GM18867 (cell line): Measurements from ENCODE around the gene NRXN3.

Experiments
- ATAC-seq: cut with Tn5 transposase; IDR thresholded peaks from one replicate; pipeline ENCODE4 v1.9.1; 2021; ENCODE audit warnings: mild to moderate bottlenecking, moderate library complexity; ENCODE audit not compliant: unreplicated experiment

The NRXN3 gene

GRCh38 chr14:79543967-79544697 is 1374.0 kb downstream of the NRXN3 start:
- no peak for ATAC-seq

GRCh38 chr14:79544698-79545070 is 1374.5 kb downstream of the NRXN3 start:
- ATAC-seq, result no peak

- ATAC-seq, result no peak
Observed at GRCh38 chr14:79548836-79549235, 1378.7 kb downstream of the NRXN3 start.

- no peak for ATAC-seq
Observed at GRCh38 chr14:79549515-79549914, 1379.3 kb downstream of the NRXN3 start.

GRCh38 chr14:79551523-79551922 is 1381.3 kb downstream of the NRXN3 start:
- ATAC-seq, result no peak

- no peak for ATAC-seq
Observed at GRCh38 chr14:79552778-79553177, 1382.6 kb downstream of the NRXN3 start.

- ATAC-seq, result no peak
Observed at GRCh38 chr14:79554816-79555215, 1384.6 kb downstream of the NRXN3 start.

GRCh38 chr14:79555429-79555828 is 1385.3 kb downstream of the NRXN3 start:
- no peak for ATAC-seq

GRCh38 chr14:79557309-79557708 is 1387.1 kb downstream of the NRXN3 start:
- ATAC-seq, result no peak

GRCh38 chr14:79562185-79562584 is 1392.0 kb downstream of the NRXN3 start:
- ATAC-seq, result no peak

- ATAC-seq, result no peak
Observed at GRCh38 chr14:79564371-79564770, 1394.2 kb downstream of the NRXN3 start.

GRCh38 chr14:79567306-79567705 is 1397.1 kb downstream of the NRXN3 start:
- no peak for ATAC-seq

GRCh38 chr14:79568594-79568993 is 1398.4 kb downstream of the NRXN3 start:
- no peak for ATAC-seq

- no peak for ATAC-seq
Observed at GRCh38 chr14:79569072-79569471, 1398.9 kb downstream of the NRXN3 start.

- ATAC-seq, result no peak
Observed at GRCh38 chr14:79570648-79571047, 1400.5 kb downstream of the NRXN3 start.

GRCh38 chr14:79571366-79571765 is 1401.2 kb downstream of the NRXN3 start:
- ATAC-seq, result no peak

GRCh38 chr14:79573486-79573885 is 1403.3 kb downstream of the NRXN3 start:
- no peak for ATAC-seq

- ATAC-seq, result no peak
Observed at GRCh38 chr14:79575032-79575431, 1404.9 kb downstream of the NRXN3 start.

GRCh38 chr14:79576424-79576823 is 1406.3 kb downstream of the NRXN3 start:
- ATAC-seq, result no peak

- ATAC-seq, result no peak
Observed at GRCh38 chr14:79578470-79578869, 1408.3 kb downstream of the NRXN3 start.

GRCh38 chr14:79580414-79580813 is 1410.2 kb downstream of the NRXN3 start:
- ATAC-seq, result no peak

GRCh38 chr14:79580906-79581305 is 1410.7 kb downstream of the NRXN3 start:
- ATAC-seq, result no peak

GRCh38 chr14:79581912-79582576 is 1411.9 kb downstream of the NRXN3 start:
- ATAC-seq, result no peak
